Daoy (cell line): ENCODE data around the gene NAALADL1. TPM values are rescaled to one million over a fixed set of nuclear protein-coding genes. Genes with fewer than 3 reads are reported as not detected.

Source experiments
- DNase-seq: peaks from one replicate; pipeline ENCODE4 v3.0.0-alpha.2; 2015; ENCODE audit warnings: low read depth
- total RNA-seq: library from RNA; depleted of rRNA; stranded (reverse); fragments of >200 nt; shearing (Covaris generic); gene quantifications from 2 replicates; pipeline ENCODE4 v1.2.3, GENCODE V29; 2014; rRNA removed

NAALADL1 gene
- total RNA-seq, result not detected in 2 replicates

- DNase-seq, result no peak
These were observed at the start of gene NAALADL1 for GRCh38 chr11:65058419-65059054. Gene NAALADL1 (minus strand): TSS chr11:65058553. CDS start chr11:65058521, 32 bp downstream.

DNA sequence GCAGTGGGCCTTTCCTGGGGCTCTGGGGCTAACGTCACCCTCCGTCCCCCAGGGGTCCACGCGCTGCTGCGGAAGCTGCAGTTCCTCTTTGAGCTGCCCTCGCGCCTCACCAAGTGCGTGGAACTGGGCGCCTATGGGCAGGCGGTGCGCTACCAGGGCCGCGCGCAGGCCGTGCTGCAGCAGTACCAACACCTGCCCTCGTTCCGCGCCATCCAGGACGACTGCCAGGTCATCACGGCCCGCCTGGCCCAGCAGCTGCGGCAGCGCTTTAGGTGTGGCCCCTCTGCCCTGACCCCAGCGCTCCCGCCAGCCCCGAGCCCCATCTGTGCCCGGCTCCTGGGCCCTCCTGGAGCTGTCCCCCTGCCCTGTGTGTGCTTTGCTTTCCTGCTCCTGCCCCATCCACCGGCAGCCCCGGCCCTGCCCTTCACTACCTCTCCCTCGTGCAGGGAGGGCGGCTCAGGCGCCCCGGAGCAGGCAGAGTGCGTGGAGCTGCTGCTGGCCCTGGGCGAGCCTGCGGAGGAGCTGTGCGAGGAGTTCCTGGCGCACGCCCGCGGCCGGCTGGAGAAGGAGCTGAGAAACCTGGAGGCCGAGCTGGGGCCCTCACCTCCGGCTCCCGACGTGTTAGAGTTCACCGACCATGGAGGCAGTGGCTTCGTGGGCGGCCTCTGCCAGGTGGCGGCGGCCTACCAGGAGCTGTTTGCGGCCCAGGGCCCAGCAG is 49.6 kb upstream of the NAALADL1 start:
- DNase-seq, result no peak

- no peak for DNase-seq
These were observed 48.7 kb upstream of the NAALADL1 start for GRCh38 chr11:65107078-65107477.

GRCh38 chr11:65104628-65105027 is 46.3 kb upstream of the NAALADL1 start:
- DNase-seq, result no peak

GRCh38 chr11:65103476-65103875 is 45.1 kb upstream of the NAALADL1 start:
- no peak for DNase-seq

GRCh38 chr11:65102142-65103095 is 44.1 kb upstream of the NAALADL1 start:
- DNase-seq, result no peak

- DNase-seq, result no peak
These were observed 42.5 kb upstream of the NAALADL1 start for GRCh38 chr11:65100674-65101350.

DNA sequence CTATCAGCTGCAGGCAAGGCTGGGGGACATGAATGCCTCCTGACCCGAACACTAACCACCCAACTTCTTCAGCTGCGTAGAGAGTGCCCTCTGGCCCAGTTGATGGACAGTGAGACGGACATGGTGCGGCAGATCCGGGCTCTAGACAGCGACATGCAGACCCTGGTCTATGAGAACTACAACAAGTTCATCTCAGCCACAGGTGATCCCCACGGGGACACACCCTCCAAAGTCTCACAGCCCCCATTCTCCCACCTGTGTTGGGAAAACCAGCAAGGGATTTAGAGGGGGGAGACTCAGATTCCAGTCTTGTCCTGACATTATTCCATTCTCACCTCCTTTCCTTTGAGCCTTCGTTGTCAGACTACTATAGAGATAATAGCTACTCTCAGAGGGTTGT is 38.6 kb upstream of the NAALADL1 start:
- DNase-seq, result no peak

DNA sequence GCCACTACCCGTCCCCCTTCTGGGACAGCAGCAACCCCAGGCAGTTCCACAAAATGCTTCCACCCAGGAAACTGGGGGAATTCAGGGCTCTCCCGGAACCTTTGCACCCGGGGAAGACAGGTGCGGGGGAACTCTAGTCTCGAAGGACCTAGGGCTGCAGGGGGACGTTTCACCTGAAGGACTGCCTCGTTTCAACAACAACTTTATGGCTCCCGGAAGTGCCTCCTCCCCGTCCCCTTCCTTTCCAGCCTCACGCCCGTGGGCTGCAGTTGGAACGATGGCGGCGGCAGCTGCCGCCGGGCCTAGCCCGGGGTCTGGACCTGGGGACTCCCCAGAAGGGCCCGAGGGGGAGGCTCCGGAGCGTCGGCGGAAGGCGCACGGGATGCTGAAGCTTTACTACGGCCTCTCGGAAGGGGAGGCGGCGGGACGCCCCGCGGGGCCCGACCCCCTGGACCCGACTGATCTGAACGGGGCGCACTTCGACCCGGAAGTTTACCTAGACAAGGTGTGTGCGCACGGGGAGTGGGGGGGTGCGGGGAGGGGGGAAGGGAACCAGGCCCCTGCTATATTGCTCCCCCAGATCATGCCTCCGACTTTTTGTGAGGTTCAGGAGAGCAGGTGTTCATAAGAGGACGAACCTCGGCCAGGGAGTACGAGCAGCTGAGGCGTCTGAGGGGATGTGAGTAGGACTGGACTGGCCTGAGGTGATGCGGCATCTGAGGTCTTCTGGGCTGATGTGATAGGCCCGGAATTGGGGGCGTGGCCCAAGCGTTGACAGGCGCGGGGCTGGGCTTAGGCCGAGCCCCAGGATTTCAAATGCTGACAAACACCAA is 37.8 kb upstream of the NAALADL1 start, which contains the start of gene VPS51:
VPS51 (plus strand) TSS at position 241 of the 833 bp plus-strand sequence; CDS start at position 278, 37 bp downstream.
- peak; percentile 87 for DNase-seq

GRCh38 chr11:65095427-65095826 is 37.1 kb upstream of the NAALADL1 start:
- DNase-seq, result no peak

GRCh38 chr11:65090628-65091027 is 32.3 kb upstream of the NAALADL1 start:
- DNase-seq, result no peak

- no peak for DNase-seq
These were observed 31.3 kb upstream of the NAALADL1 start for GRCh38 chr11:65089621-65090020.

DNA sequence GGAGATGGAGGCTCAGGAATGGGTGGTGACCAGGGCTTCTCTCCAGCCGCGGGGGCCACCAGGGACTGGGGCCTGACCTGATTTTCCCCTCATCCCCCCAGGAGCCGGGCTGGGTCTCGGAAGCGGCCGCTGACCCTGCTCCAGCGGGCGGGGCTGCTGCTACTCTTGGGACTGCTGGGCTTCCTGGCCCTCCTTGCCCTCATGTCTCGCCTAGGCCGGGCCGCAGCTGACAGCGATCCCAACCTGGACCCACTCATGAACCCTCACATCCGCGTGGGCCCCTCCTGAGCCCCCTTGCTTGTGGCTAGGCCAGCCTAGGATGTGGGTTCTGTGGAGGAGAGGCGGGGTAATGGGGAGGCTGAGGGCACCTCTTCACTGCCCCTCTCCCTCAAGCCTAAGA is 29.5 kb upstream of the NAALADL1 start:
- no peak for DNase-seq

- no peak for DNase-seq
These were observed 28.9 kb upstream of the NAALADL1 start for GRCh38 chr11:65087216-65087615.

DNA sequence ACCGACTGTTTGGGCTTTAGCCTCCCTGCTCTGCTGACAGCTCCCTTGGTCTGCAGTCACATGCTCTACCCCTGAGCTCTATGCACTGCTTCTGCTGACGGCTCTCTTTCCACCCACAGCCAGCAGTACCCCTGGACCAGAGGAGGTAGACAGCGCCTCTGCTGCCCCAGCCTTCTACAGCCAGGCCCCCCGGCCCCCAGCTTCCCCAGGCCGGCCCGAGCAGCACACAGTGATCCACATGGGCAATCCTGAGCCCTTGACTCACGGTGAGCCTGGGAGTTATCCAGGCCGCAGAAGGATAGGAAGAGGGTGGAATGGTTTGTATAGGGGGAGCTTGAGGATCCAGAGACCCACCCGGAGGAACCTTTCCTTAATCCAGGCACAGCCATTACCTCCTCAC is 28.5 kb upstream of the NAALADL1 start:
- no peak for DNase-seq

DNA sequence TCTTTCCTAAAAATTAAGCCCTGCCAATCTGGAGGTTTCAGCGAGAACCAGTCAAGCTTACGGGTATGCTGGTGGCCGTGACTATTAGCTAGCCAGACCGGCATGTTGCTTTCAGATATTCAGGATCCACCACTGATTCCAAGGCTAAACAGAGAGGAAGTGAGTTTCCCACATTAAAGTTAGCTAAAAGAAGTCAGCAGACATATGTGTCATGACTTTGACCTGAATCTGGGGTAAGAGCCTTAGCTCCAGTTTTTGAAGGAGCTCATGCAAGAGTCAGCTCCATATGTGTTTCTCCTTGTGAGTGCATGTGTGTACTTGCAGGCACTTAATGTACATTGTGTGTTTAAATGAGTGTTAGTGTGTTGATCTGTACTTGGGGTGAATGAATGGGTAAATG is 27.1 kb upstream of the NAALADL1 start:
- DNase-seq, result no peak

- DNase-seq, result no peak
These were observed 26.4 kb upstream of the NAALADL1 start for GRCh38 chr11:65084598-65085375.

- DNase-seq, result peak; percentile 97
These were observed 25.7 kb upstream of the NAALADL1 start, which contains the start of the genes CDCA5 and ZFPL1 for GRCh38 chr11:65083834-65084597. Gene CDCA5 (minus strand): TSS chr11:65084040. CDS start chr11:65083978, 62 bp downstream. Gene ZFPL1 (plus strand): TSS chr11:65084222. CDS start chr11:65084699, 477 bp downstream.
